Measurements from ENCODE around the gene HLA-B. TPM values are rescaled to one million over a fixed set of nuclear protein-coding genes. Genes with fewer than 3 reads are reported as not detected.
A peak's percentile ranks its signal among the peaks of the same experiment; 100 is the strongest.

Gene HLA-B
- total RNA-seq, 2 donors from 2014 or later: 3,089 to 4,180 TPM

- no peak for ATAC-seq (replicated peaks)
- Mint-ChIP-seq H3K4me1 (peaks cover 16% of the 10 kb centered on the region), H3K27me3 (peaks cover 10% of the 10 kb centered on the region), H3K9me3 (no peaks in the 10 kb centered on the region), H3K27ac (no peak overlapping the region), H3K36me3 (ENCODE audit: low read depth) (no peaks in the 10 kb centered on the region), H3K4me3 (no peak overlapping the region)
These were observed 11.5 kb upstream of the HLA-B start for GRCh38 chr6:31368461-31368860.

- H3K36me3 Mint-ChIP-seq (ENCODE audit: low read depth): no peaks in the 10 kb centered on the region
- ATAC-seq (replicated peaks): peak; percentile 98
- H3K27me3 Mint-ChIP-seq: peaks cover 10% of the 10 kb centered on the region
- H3K4me3 Mint-ChIP-seq: peak overlapping the region; percentile 81
- no peaks in the 10 kb centered on the region for H3K9me3 Mint-ChIP-seq
- H3K27ac Mint-ChIP-seq: peak overlapping the region; percentile 1
- H3K4me1 Mint-ChIP-seq: peaks cover 12% of the 10 kb centered on the region
These were observed 9.9 kb upstream of the HLA-B start for GRCh38 chr6:31366693-31367470.

- Mint-ChIP-seq H3K4me1 (peaks cover 10% of the 10 kb centered on the region), H3K4me3 (peak overlapping the region; percentile 81), H3K27me3 (peaks cover 10% of the 10 kb centered on the region), H3K27ac (no peak overlapping the region), H3K9me3 (no peaks in the 10 kb centered on the region), H3K36me3 (ENCODE audit: low read depth) (no peaks in the 10 kb centered on the region)
- no peak for ATAC-seq (replicated peaks)
These were observed 8.9 kb upstream of the HLA-B start for GRCh38 chr6:31365864-31366263.

GRCh38 chr6:31363811-31364210, 6.8 kb upstream of the HLA-B start:
- H3K27me3 Mint-ChIP-seq: peaks cover 3% of the 10 kb centered on the region
- H3K4me3 Mint-ChIP-seq: no peak overlapping the region
- H3K36me3 Mint-ChIP-seq (ENCODE audit: low read depth): no peaks in the 10 kb centered on the region
- H3K4me1 Mint-ChIP-seq: peaks cover 18% of the 10 kb centered on the region
- peak overlapping the region; percentile 30 for H3K27ac Mint-ChIP-seq
- H3K9me3 Mint-ChIP-seq: no peaks in the 10 kb centered on the region
- peak; percentile 31 for ATAC-seq (replicated peaks)

- H3K9me3 Mint-ChIP-seq: no peaks in the 10 kb centered on the region
- no peaks in the 10 kb centered on the region for H3K36me3 Mint-ChIP-seq (ENCODE audit: low read depth)
- no peak for ATAC-seq (replicated peaks)
- H3K27me3 Mint-ChIP-seq: no peaks in the 10 kb centered on the region
- H3K4me1 Mint-ChIP-seq: peaks cover 25% of the 10 kb centered on the region
- no peak overlapping the region for H3K27ac Mint-ChIP-seq
- H3K4me3 Mint-ChIP-seq: no peak overlapping the region
These were observed 5.8 kb upstream of the HLA-B start for GRCh38 chr6:31362751-31363150.

GRCh38 chr6:31359581-31359980, 2.6 kb upstream of the HLA-B start:
- H3K27ac Mint-ChIP-seq: no peak overlapping the region

GRCh38 chr6:31358302-31358701, 1.3 kb upstream of the HLA-B start:
- H3K27ac Mint-ChIP-seq: peak overlapping the region; percentile 99
- H3K4me3 Mint-ChIP-seq: peak overlapping the region; percentile 87
- peak; percentile 71 for ATAC-seq (replicated peaks)
- no peaks in the 10 kb centered on the region for H3K27me3 Mint-ChIP-seq
- H3K9me3 Mint-ChIP-seq: no peaks in the 10 kb centered on the region
- peaks cover 29% of the 10 kb centered on the region for H3K4me1 Mint-ChIP-seq
- peaks cover 43% of the 10 kb centered on the region for H3K36me3 Mint-ChIP-seq (ENCODE audit: low read depth)

More at GRCh38 chr6:31359581-31359980, 2.6 kb upstream of the HLA-B start:
- peaks cover 30% of the 10 kb centered on the region for H3K36me3 Mint-ChIP-seq (ENCODE audit: low read depth)
- no peaks in the 10 kb centered on the region for H3K27me3 Mint-ChIP-seq
- H3K4me1 Mint-ChIP-seq: peaks cover 28% of the 10 kb centered on the region
- H3K9me3 Mint-ChIP-seq: no peaks in the 10 kb centered on the region
- no peak for ATAC-seq (replicated peaks)
- peak overlapping the region; percentile 87 for H3K4me3 Mint-ChIP-seq

GRCh38 chr6:31357886-31358285, 907 bp upstream of the HLA-B start:
- H3K36me3 Mint-ChIP-seq (ENCODE audit: low read depth): peaks cover 47% of the 10 kb centered on the region
- no peaks in the 10 kb centered on the region for H3K9me3 Mint-ChIP-seq
- H3K4me3 Mint-ChIP-seq: peak overlapping the region; percentile 87
- ATAC-seq (replicated peaks): peak; percentile 29
- H3K27ac Mint-ChIP-seq: peak overlapping the region; percentile 99
- no peaks in the 10 kb centered on the region for H3K27me3 Mint-ChIP-seq
- peaks cover 32% of the 10 kb centered on the region for H3K4me1 Mint-ChIP-seq

GRCh38 chr6:31356216-31356945, 598 bp downstream of the HLA-B start:
- H3K27ac Mint-ChIP-seq: peak overlapping the region; percentile 99
- peak; percentile 6 for ATAC-seq (replicated peaks)
- no peaks in the 10 kb centered on the region for H3K27me3 Mint-ChIP-seq
- H3K4me3 Mint-ChIP-seq: peak overlapping the region; percentile 87
- peaks cover 44% of the 10 kb centered on the region for H3K4me1 Mint-ChIP-seq
- H3K36me3 Mint-ChIP-seq (ENCODE audit: low read depth): peaks cover 60% of the 10 kb centered on the region
- H3K9me3 Mint-ChIP-seq: no peaks in the 10 kb centered on the region

- Mint-ChIP-seq H3K27ac (peak overlapping the region; percentile 74), H3K9me3 (no peaks in the 10 kb centered on the region), H3K4me3 (peak overlapping the region; percentile 87), H3K4me1 (peaks cover 51% of the 10 kb centered on the region), H3K27me3 (no peaks in the 10 kb centered on the region), H3K36me3 (ENCODE audit: low read depth) (peaks cover 60% of the 10 kb centered on the region)
- no peak for ATAC-seq (replicated peaks)
These were observed 1.4 kb downstream of the HLA-B start for GRCh38 chr6:31355583-31355948.

- Mint-ChIP-seq H3K4me3 (peak overlapping the region; percentile 87), H3K9me3 (no peaks in the 10 kb centered on the region), H3K27ac (peak overlapping the region; percentile 74), H3K4me1 (peaks cover 56% of the 10 kb centered on the region), H3K36me3 (ENCODE audit: low read depth) (peaks cover 60% of the 10 kb centered on the region), H3K27me3 (no peaks in the 10 kb centered on the region)
- no peak for ATAC-seq (replicated peaks)
These were observed 2.0 kb downstream of the HLA-B start for GRCh38 chr6:31354864-31355582.

GRCh38 chr6:31354158-31354863, 2.7 kb downstream of the HLA-B start:
- peaks cover 60% of the 10 kb centered on the region for H3K36me3 Mint-ChIP-seq (ENCODE audit: low read depth)

GRCh38 chr6:31353384-31353945, 3.5 kb downstream of the HLA-B start:
- Mint-ChIP-seq H3K4me1 (peaks cover 52% of the 10 kb centered on the region), H3K27me3 (no peaks in the 10 kb centered on the region), H3K27ac (peak overlapping the region; percentile 74), H3K9me3 (no peaks in the 10 kb centered on the region), H3K4me3 (peak overlapping the region; percentile 87), H3K36me3 (ENCODE audit: low read depth) (peaks cover 60% of the 10 kb centered on the region)
- ATAC-seq (replicated peaks): no peak

More at GRCh38 chr6:31354158-31354863, 2.7 kb downstream of the HLA-B start:
- H3K9me3 Mint-ChIP-seq: no peaks in the 10 kb centered on the region
- H3K27ac Mint-ChIP-seq: peak overlapping the region; percentile 74
- peak overlapping the region; percentile 87 for H3K4me3 Mint-ChIP-seq
- no peak for ATAC-seq (replicated peaks)
- H3K27me3 Mint-ChIP-seq: no peaks in the 10 kb centered on the region
- peaks cover 57% of the 10 kb centered on the region for H3K4me1 Mint-ChIP-seq

Measured in activated T-helper 17 cell treated with anti-CD3 and anti-CD28 coated beads, Interleukin-2, amount 50 U/mL, for 72 hours (primary cell).